Cardiac septum (tissue), 1 donor: Measurements from ENCODE around the gene ZNF143. TPM values are rescaled to one million over a fixed set of nuclear protein-coding genes. Genes with fewer than 3 reads are reported as not detected.
A peak's percentile ranks its signal among the peaks of the same experiment; 100 is the strongest.

Experiments used
- DNase-seq: peaks from one replicate; pipeline ENCODE4 v3.0.0-alpha.2; 2020; ENCODE audit warnings: low spot score
- intact Hi-C: fragments of 100-400 bp; cut with DNase I; formaldehyde crosslinking; loops from one replicate; pipeline ENCODE4 v1.14.0; 2022
- total RNA-seq: library from RNA; stranded (reverse); fragmentation: NEBNext Ultra II Directional; extraction: Animal tissue kit (Norgen Biotek cat#: 25700); gene quantifications from one replicate; pipeline ENCODE4 v1.2.1, GENCODE V29; 2021
- donor health status: DM: no; HTN: no; CAD: no.

The ZNF143 gene
- total RNA-seq, 1 donor from 2014 or later = 22.6 TPM

DNA sequence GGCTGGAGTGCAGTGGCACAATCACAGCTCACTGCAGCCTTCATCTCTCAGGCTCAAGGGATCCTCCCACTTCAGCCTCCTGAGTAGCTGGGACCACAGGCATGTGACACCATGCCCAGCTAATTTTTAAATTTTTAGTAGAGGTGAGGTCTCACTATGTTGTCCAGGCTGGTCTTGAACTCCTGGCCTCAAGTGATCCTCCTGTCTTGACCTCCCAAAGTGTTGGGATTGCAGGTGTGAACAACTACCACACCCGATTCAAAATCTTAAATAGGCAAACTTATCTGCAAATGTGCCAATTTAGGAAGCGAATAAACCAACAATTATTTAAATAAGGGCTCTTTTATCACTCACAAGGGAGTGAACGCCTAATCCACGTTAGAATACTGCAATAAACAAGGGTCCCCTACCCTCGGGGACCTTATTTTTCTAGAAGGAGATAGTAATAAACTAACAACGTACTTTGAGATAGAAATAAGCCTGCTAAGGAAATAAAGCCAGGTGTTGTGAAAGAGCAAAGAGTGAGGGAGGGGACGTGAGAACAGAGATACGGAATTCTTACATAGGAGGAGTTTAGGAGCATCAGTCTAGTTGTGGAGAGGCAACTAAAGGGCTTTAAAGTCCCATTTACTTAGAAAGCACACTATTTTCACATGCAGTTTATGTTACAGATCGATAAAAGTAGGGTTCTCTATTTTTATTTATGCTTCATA lies 109.7 kb downstream of the ZNF143 start:
- no peak for DNase-seq
- intact Hi-C loops = loop anchor here (5.0 to 10.0 kb wide), 2 partner anchors 92 to 724 kb away; partner anchors contain the start of genes SBF2 and SWAP70

DNA sequence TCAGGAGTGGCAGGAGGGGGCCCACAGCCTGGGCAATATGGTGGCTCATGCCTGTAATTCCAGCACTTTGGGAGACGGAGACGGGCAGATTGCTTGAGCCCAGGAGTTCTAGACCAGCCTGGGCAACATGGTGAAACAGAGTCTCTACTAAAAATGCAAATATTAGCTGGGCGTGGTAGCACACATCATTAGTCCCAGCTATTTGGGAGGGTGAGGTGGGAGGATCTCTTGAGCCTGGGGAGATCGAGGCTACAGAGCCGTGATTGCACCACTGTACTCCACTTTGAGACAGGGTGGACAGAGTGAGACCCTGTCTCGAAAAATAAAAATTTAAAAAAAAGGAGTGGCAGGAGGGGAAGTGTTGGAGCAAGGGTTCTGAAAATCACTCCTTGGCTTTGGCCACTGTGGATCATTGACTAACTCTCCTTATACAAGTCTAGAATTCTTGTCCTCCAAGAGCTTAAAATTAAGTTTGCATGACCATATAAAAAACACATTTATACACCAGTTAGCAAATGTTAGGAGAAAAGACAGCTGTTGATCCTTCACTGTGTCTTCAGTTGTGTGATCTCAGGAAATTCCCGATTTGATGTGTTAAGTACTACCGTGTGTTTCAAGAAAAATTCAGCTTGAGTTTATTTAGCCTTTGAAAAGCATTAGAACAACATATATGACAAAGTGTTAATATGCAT lies 110.4 kb downstream of the ZNF143 start:
- intact Hi-C loops = loop anchor here (5.0 to 10.0 kb wide), 2 partner anchors 91 to 724 kb away; partner anchors contain the start of genes SBF2 and SWAP70
- no peak for DNase-seq

- no peak for DNase-seq
- intact Hi-C loops = loop anchor here (5.0 to 10.0 kb wide), 2 partner anchors 91 to 723 kb away; partner anchors contain the start of genes SBF2 and SWAP70
Observed at GRCh38 chr11:9571763-9572115, 110.9 kb downstream of the ZNF143 start.

- intact Hi-C loops = loop anchor here (5.0 to 10.0 kb wide), 2 partner anchors 89 to 722 kb away; partner anchors contain the start of genes SBF2 and SWAP70
- peak; percentile 99 for DNase-seq
Observed at GRCh38 chr11:9573052-9573774, 112.4 kb downstream of the ZNF143 start, which contains the start of gene WEE1. TSS of gene WEE1 (plus strand) at chr11:9573670. CDS start at chr11:9573934, 264 bp downstream.

GRCh38 chr11:9573775-9574621 lies 113.2 kb downstream of the ZNF143 start:
- DNase-seq = no peak
- intact Hi-C loops = loop anchor here (2.0 to 10.0 kb wide), 3 partner anchors 39 to 721 kb away; partner anchors contain the start of genes SBF2 and SWAP70

DNA sequence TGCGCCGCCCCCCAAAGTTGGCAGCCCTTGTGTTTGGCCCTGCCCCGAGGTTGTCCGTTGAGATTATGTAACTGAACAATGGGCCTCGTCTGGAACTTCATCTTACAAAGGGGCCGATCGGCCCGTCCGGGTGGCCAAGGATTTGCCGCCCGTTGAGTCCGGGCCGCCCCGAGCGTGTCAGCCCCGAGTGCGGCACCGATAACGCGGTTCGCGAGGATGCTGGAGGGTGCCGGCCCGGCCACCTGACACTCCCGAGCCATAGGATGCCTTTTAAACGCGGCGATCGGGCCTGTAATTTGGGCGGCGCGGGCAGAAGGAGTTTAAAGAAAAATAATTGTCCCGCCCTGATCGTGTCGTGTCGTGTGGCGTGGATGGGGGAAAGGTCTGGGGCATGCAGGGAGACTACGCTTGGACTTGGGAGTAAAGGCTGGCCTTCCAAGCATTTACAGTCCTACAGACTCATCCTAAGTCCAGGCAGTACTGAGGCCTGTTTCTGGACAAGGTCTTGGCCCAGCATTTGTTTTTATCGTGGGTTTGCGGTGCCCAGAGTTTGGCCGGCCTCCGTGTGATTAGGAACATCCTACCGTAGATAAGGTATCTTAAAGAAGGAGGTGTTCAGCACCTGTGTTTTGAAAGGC lies 113.9 kb downstream of the ZNF143 start:
- peak; percentile 80 for DNase-seq
- intact Hi-C loops = loop anchor here (2.0 to 10.0 kb wide), 3 partner anchors 38 to 720 kb away; partner anchors contain the start of genes SBF2 and SWAP70

DNA sequence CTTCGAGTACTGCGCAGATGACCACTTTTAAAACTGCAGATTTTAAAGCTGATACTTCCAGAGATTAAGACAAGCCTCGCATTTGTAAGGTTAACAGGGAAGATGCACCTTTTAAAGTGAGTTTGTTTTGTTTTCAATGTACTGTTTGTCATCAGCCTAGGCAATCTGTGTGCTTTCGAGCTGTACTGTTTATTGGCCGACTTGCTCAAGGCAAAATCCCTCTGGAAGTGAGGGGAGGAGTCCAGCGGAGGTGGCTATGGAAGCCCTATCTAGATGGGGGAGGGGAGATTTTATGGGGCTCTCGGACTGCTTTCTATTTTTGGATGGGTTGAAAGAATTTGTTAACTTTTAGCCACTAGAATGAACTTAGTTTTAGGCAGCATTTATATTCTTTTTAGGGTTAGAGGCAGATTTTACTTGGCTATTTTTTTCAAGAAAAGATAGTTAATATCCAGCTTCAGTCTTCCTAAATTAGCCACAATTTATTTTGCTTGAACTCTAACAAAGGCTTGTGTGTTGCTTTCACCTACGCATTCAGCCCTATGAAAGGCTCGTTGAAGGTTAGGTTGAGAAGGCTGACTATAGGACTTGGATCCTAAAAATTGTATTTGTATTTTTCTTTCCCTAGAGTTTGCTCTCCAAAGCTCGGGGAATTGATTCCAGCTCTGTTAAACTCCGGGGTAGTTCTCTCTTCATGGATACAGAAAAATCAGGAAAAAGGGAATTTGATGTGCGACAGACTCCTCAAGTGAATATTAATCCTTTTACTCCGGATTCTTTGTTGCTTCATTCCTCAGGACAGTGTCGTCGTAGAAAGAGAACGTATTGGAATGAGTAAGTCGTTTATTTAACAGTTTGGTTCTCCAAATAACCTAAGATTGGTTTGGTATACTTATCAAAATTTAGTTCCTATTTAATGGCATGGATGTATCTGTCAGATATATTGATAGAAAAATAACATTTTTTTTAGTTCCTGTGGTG lies 114.7 kb downstream of the ZNF143 start:
- intact Hi-C loops = loop anchor here (2.0 to 10.0 kb wide), 2 partner anchors 37 to 719 kb away; partner anchors contain the start of gene SBF2
- no peak for DNase-seq

GRCh38 chr11:9576701-9577381 lies 116.0 kb downstream of the ZNF143 start:
- intact Hi-C loops = loop anchor here (10.0 kb wide), 1 partner anchor 718 kb away; the partner anchor contains the start of gene SBF2
- DNase-seq = no peak

DNA sequence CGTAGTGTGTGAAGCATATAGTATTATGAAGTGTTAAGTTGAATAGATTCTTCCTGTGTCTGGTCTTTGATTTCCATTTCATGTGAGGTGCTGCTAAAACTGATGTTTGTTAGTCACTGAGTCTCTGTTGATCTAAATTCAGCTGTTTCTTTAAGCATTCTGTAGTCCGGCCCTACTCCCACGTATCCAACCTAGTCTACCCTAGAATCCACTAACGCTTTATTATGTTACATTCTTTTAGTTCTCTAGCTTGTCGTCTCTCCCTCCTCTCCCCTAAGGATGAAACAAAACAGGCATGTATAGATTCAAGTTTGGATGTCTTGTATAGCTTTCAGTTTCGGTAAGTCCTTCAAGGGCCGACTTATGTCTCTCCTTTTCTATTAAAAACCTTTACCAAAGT lies 116.7 kb downstream of the ZNF143 start:
- DNase-seq = no peak
- intact Hi-C loops = loop anchor here (10.0 kb wide), 1 partner anchor 717 kb away; the partner anchor contains the start of gene SBF2

Other genes starting within 250 kb of the ZNF143 start
- gene DENND5A, start 195.7 kb upstream of the ZNF143 start, total RNA-seq = 132 TPM
- 18.2 TPM for gene TMEM41B, start 146.4 kb upstream of the ZNF143 start, total RNA-seq
- 143 TPM for gene IPO7, start 76.4 kb upstream of the ZNF143 start, total RNA-seq
- gene WEE1, start 112.7 kb downstream of the ZNF143 start, total RNA-seq = 95.1 TPM
- gene SWAP70, start 203.1 kb downstream of the ZNF143 start, total RNA-seq = 27.6 TPM